HepG2 (cell line): ENCODE data around the gene SOX12. TPM values are rescaled to one million over a fixed set of nuclear protein-coding genes. Genes with fewer than 3 reads are reported as not detected.

Experiments
- AHR ChIP-seq: IDR thresholded peaks from 2 replicates; pipeline ENCODE4 v1.6.1; 2018; ENCODE audit warnings: missing genetic modification reagents, missing compliant biosample characterization
- BRD4 ChIP-seq: sonication (generic); formaldehyde crosslinking; IDR thresholded peaks from 2 replicates; pipeline ENCODE4 v1.4.0; 2020; ENCODE audit warnings: missing genetic modification reagents
- CBX1 ChIP-seq: IDR thresholded peaks from one replicate; pipeline ENCODE4 v1.6.1; 2016; ENCODE audit warnings: antibody characterized with exemption, low read depth
- CBX5 ChIP-seq: sonication (generic); formaldehyde crosslinking; IDR thresholded peaks from 2 replicates; pipeline ENCODE4 v1.4.0; 2020; ENCODE audit warnings: missing genetic modification reagents, borderline replicate concordance
- DNMT3B ChIP-seq: conservative IDR thresholded peaks from 2 replicates; pipeline ENCODE4 v1.6.1; 2016; ENCODE audit warnings: missing biosample characterization, control low read depth
- FOSL2 ChIP-seq: sonication (generic); formaldehyde crosslinking; IDR thresholded peaks from 2 replicates; pipeline ENCODE4 v1.4.0; 2020; ENCODE audit warnings: missing genetic modification reagents
- FOXK1 ChIP-seq: sonication (generic); formaldehyde crosslinking; IDR thresholded peaks from 2 replicates; pipeline ENCODE4 v1.4.0; 2020; ENCODE audit warnings: low read depth, missing genetic modification reagents, borderline replicate concordance
- GATAD2A ChIP-seq: IDR thresholded peaks from 2 replicates; pipeline ENCODE4 v1.6.1; 2016
- KDM1A ChIP-seq: IDR thresholded peaks from 2 replicates; pipeline ENCODE4 v1.6.1; 2016; ENCODE audit warnings: missing compliant biosample characterization
- MAFF ChIP-seq: IDR thresholded peaks from 2 replicates; pipeline ENCODE4 v1.6.1; 2011; ENCODE audit warnings: low read depth, low read length, improper control_type of control experiment
- MAFG ChIP-seq: sonication (generic); formaldehyde crosslinking; IDR thresholded peaks from 2 replicates; pipeline ENCODE4 v1.5.1; 2020; ENCODE audit warnings: mild to moderate bottlenecking, missing genetic modification reagents
- MAFK ChIP-seq, 2 experiments: IDR thresholded peaks in 1 of 2; conservative IDR thresholded peaks in 1 of 2; 2 replicates each; pipeline ENCODE4 v1.6.1; 2011; ENCODE audit warnings: improper control_type of control experiment in 2 of 2, low read length in 2 of 2
- SIN3A ChIP-seq: IDR thresholded peaks from 2 replicates; pipeline ENCODE4 v1.6.1; 2011; ENCODE audit warnings: low read depth, mild to moderate bottlenecking, control low read depth, low read length, borderline replicate concordance
- TSC22D2 ChIP-seq: sonication (generic); formaldehyde crosslinking; IDR thresholded peaks from 2 replicates; pipeline ENCODE4 v1.5.1; 2020; ENCODE audit warnings: missing genetic modification reagents, mild to moderate bottlenecking, borderline replicate concordance
- ZFX ChIP-seq: sonication (generic); formaldehyde crosslinking; IDR thresholded peaks from 2 replicates; pipeline ENCODE4 v1.4.0; 2020; ENCODE audit warnings: mild to moderate bottlenecking, low read depth, missing genetic modification reagents, moderate library complexity
- ZMYM3 ChIP-seq: sonication (generic); formaldehyde crosslinking; IDR thresholded peaks from 2 replicates; pipeline ENCODE4 v1.5.1; 2020; ENCODE audit warnings: mild to moderate bottlenecking, missing genetic modification reagents
- ZNF605 ChIP-seq: sonication (generic); formaldehyde crosslinking; IDR thresholded peaks from 2 replicates; pipeline ENCODE4 v1.8.0; 2022; ENCODE audit warnings: mild to moderate bottlenecking, missing genetic modification reagents
- ZNF678 ChIP-seq: sonication (generic); formaldehyde crosslinking; IDR thresholded peaks from 2 replicates; pipeline ENCODE4 v1.4.0; 2020; ENCODE audit warnings: mild to moderate bottlenecking, missing genetic modification reagents
- polyA plus RNA-seq, 8 experiments: library from polyadenylated mRNA; depleted of rRNA in 3 of 8; stranded (reverse) in 7 of 8; unstranded in 1 of 8; fragments of >200 nt; fragmentation: Illumina TruSeq in 4 of 8; extraction: Trizol in 4 of 8; gene quantifications; 2 replicates each; pipeline versions ENCODE4 v1.2.1 to v1.2.3, GENCODE V29; 2011 to 2016; ENCODE audit warnings: low read depth in 4 of 8, missing spikeins in 1 of 8, mixed read lengths in 1 of 8; ENCODE audit not compliant: insufficient read depth in 1 of 8
- total RNA-seq, 5 experiments: library from RNA; depleted of rRNA; stranded (reverse); fragments of >200 nt; fragmentation: Illumina TruSeq; extraction: Trizol; gene quantifications; 2 replicates each; pipeline ENCODE4 v1.2.3, GENCODE V29; 2016; ENCODE audit warnings: low read depth in 1 of 5
- TF ChIP-seq, protein P1 (sequence below): sonication (generic); formaldehyde crosslinking; IDR thresholded peaks from 2 replicates; pipeline ENCODE4 v1.5.1; 2020; ENCODE audit warnings: mild to moderate bottlenecking, moderate library complexity, missing genetic modification reagents
- TF ChIP-seq, protein P2 (sequence below): IDR thresholded peaks from 2 replicates; pipeline ENCODE4 v1.6.1; 2016; ENCODE audit warnings: control low read depth
- TF ChIP-seq, protein P3 (sequence below): IDR thresholded peaks from 2 replicates; pipeline ENCODE4 v1.4.0; 2020; ENCODE audit warnings: mild to moderate bottlenecking, missing genetic modification reagents
- TF ChIP-seq, protein P4 (sequence below): sonication (generic); formaldehyde crosslinking; IDR thresholded peaks from 2 replicates; pipeline ENCODE4 v1.4.0; 2020; ENCODE audit warnings: missing genetic modification reagents, mild to moderate bottlenecking, borderline replicate concordance

SOX12 gene
- total and polyA plus RNA-seq, 2 of the 13 experiments (the other 11 are each of a cell fraction or from before 2014, with no cell fraction given), result 10.0 to 18.7 TPM

DNA sequence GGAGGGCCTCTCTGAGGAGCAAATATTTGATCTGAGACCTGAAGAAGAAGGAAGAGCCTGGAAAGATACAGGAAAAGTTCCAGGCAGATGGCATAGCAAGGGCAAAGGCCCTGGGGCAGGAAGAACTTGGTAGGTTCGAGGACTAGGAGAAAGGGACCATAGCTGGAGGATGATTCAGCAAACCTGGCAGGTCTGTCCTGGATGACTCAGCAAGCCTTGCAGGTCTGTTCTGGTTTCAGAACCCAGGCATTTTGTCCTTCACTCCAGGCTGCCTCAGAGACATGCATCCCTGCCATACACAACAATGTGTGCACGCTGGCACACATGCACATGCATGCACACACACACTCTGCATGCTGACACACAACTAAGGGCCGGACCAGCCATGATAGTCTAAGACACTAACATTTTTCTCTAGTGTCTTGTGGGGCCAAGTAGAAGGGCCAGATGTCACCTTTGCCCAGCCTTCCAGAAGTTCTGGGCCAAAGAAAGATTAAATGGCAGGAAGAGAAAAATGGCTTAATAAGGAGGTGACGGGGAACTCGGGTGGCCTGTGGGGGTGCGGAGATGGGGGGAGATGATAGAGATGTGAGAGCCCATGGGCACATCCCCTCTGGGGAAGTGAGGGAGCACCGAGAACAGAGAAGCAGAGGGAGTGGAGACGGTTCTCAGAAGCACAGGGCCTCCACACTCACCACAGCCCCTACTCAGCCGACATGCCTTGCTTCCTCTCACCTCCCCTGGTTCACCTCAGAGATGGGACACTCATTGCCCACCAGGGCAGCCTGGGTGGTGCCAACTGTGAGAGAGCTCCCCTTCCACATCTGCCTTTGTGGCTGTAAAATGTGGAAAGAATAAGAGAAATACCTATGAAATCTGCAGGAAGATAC, 39.8 kb downstream of the SOX12 start (continued):
- TF ChIP-seq, protein P1, sequence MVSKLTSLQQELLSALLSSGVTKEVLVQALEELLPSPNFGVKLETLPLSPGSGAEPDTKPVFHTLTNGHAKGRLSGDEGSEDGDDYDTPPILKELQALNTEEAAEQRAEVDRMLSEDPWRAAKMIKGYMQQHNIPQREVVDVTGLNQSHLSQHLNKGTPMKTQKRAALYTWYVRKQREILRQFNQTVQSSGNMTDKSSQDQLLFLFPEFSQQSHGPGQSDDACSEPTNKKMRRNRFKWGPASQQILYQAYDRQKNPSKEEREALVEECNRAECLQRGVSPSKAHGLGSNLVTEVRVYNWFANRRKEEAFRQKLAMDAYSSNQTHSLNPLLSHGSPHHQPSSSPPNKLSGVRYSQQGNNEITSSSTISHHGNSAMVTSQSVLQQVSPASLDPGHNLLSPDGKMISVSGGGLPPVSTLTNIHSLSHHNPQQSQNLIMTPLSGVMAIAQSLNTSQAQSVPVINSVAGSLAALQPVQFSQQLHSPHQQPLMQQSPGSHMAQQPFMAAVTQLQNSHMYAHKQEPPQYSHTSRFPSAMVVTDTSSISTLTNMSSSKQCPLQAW, result peak; percentile 12; the same call in 1 of the 2 replicates
- TF ChIP-seq GATAD2A (CRISPR knock-in tag) (peak; percentile 41; the same call in 1 of the 2 replicates), BRD4 (CRISPR knock-in tag) (0 out of 2 replicates have a peak, but pooled peaks have one; percentile 43), TSC22D2 (CRISPR knock-in tag) (no peak), SIN3A (peak; percentile 25; the same call in 1 of the 2 replicates), FOSL2 (CRISPR knock-in tag) (peak; percentile 82), MAFK (conservative IDR thresholded peaks at IDR 0.05 in 1 of 2, IDR thresholded peaks at IDR 0.05 in 1 of 2; ENCODE audit: low read length in 2 of 2) (peak; percentile 92 to 98), MAFG (CRISPR knock-in tag) (peak; percentile 97), ZNF605 (CRISPR knock-in tag) (peak; percentile 67; the same call in 1 of the 2 replicates), CBX1 (peak; percentile 69), FOXK1 (CRISPR knock-in tag) (no peak), AHR (CRISPR knock-in tag) (peak; percentile 65; the same call in 1 of the 2 replicates), MAFF (peak; percentile 95), ZNF678 (CRISPR knock-in tag) (peak; percentile 64; the same call in 1 of the 2 replicates), KDM1A (CRISPR knock-in tag) (peak; percentile 89), ZMYM3 (peak; percentile 86), DNMT3B (CRISPR knock-in tag) (0 out of 2 replicates have a peak, but pooled peaks have one; percentile 23), ZFX (CRISPR knock-in tag) (0 out of 2 replicates have a peak, but pooled peaks have one; percentile 16), CBX5 (CRISPR knock-in tag) (peak; percentile 37; the same call in 1 of the 2 replicates)
- TF ChIP-seq, protein P2, sequence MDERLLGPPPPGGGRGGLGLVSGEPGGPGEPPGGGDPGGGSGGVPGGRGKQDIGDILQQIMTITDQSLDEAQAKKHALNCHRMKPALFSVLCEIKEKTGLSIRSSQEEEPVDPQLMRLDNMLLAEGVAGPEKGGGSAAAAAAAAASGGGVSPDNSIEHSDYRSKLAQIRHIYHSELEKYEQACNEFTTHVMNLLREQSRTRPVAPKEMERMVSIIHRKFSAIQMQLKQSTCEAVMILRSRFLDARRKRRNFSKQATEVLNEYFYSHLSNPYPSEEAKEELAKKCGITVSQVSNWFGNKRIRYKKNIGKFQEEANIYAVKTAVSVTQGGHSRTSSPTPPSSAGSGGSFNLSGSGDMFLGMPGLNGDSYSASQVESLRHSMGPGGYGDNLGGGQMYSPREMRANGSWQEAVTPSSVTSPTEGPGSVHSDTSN (CRISPR knock-in tag), result no peak
- TF ChIP-seq, protein P3, sequence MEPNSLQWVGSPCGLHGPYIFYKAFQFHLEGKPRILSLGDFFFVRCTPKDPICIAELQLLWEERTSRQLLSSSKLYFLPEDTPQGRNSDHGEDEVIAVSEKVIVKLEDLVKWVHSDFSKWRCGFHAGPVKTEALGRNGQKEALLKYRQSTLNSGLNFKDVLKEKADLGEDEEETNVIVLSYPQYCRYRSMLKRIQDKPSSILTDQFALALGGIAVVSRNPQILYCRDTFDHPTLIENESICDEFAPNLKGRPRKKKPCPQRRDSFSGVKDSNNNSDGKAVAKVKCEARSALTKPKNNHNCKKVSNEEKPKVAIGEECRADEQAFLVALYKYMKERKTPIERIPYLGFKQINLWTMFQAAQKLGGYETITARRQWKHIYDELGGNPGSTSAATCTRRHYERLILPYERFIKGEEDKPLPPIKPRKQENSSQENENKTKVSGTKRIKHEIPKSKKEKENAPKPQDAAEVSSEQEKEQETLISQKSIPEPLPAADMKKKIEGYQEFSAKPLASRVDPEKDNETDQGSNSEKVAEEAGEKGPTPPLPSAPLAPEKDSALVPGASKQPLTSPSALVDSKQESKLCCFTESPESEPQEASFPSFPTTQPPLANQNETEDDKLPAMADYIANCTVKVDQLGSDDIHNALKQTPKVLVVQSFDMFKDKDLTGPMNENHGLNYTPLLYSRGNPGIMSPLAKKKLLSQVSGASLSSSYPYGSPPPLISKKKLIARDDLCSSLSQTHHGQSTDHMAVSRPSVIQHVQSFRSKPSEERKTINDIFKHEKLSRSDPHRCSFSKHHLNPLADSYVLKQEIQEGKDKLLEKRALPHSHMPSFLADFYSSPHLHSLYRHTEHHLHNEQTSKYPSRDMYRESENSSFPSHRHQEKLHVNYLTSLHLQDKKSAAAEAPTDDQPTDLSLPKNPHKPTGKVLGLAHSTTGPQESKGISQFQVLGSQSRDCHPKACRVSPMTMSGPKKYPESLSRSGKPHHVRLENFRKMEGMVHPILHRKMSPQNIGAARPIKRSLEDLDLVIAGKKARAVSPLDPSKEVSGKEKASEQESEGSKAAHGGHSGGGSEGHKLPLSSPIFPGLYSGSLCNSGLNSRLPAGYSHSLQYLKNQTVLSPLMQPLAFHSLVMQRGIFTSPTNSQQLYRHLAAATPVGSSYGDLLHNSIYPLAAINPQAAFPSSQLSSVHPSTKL, result 0 out of 2 replicates have a peak, but pooled peaks have one; percentile 6
- TF ChIP-seq, protein P4, sequence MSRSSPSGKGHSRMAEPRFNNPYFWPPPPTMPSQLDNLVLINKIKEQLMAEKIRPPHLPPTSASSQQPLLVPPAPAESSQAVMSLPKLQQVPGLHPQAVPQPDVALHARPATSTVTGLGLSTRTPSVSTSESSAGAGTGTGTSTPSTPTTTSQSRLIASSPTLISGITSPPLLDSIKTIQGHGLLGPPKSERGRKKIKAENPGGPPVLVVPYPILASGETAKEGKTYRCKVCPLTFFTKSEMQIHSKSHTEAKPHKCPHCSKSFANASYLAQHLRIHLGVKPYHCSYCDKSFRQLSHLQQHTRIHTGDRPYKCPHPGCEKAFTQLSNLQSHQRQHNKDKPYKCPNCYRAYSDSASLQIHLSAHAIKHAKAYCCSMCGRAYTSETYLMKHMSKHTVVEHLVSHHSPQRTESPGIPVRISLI (CRISPR knock-in tag), result no peak
